HL-60 (cell line): ENCODE results near the gene DAGLA.

Source experiments
- DNase-seq, 2 experiments: peaks; one replicate each; pipeline ENCODE4 v3.0.0-alpha.2; 2010 to 2020; ENCODE audit warnings: low read depth in 1 of 2, low spot score in 1 of 2
- H3K27ac ChIP-seq: fragments of 250-450 bp; sonication (Bioruptor Pico); replicated peaks from 2 replicates; pipeline ENCODE4 v1.5.1; 2020; ENCODE audit warnings: mild to moderate bottlenecking, moderate library complexity
- H3K27me3 ChIP-seq: fragments of 250-450 bp; sonication (Bioruptor Pico); 2 replicates; pipeline ENCODE4 v1.5.1; 2021; ENCODE audit warnings: mild to moderate bottlenecking, moderate library complexity; ENCODE audit not compliant: insufficient read depth, poor library complexity, severe bottlenecking
- H3K4me3 ChIP-seq: replicated peaks from 2 replicates; pipeline ENCODE4 v1.5.1; 2011; ENCODE audit warnings: mild to moderate bottlenecking, control low read depth, low read length; ENCODE audit not compliant: insufficient read depth
- CTCF ChIP-seq: IDR thresholded peaks from one replicate; pipeline ENCODE4 v1.5.1; 2011; ENCODE audit warnings: low read length, control low read depth, inconsistent platforms; ENCODE audit not compliant: insufficient read depth
- GABPA ChIP-seq: IDR thresholded peaks from 2 replicates; pipeline ENCODE4 v1.6.1; 2012; ENCODE audit warnings: low read depth
- POLR2AphosphoS5 ChIP-seq: IDR thresholded peaks from 2 replicates; pipeline ENCODE4 v1.6.1; 2012; ENCODE audit warnings: low read depth
- REST ChIP-seq: IDR thresholded peaks from 2 replicates; pipeline ENCODE4 v1.6.1; 2012; ENCODE audit warnings: low read depth; ENCODE audit not compliant: insufficient replicate concordance
- SPI1 ChIP-seq: IDR thresholded peaks from 2 replicates; pipeline ENCODE4 v1.6.1; 2012; ENCODE audit warnings: low read depth, mild to moderate bottlenecking, borderline replicate concordance

The DAGLA gene

DNA sequence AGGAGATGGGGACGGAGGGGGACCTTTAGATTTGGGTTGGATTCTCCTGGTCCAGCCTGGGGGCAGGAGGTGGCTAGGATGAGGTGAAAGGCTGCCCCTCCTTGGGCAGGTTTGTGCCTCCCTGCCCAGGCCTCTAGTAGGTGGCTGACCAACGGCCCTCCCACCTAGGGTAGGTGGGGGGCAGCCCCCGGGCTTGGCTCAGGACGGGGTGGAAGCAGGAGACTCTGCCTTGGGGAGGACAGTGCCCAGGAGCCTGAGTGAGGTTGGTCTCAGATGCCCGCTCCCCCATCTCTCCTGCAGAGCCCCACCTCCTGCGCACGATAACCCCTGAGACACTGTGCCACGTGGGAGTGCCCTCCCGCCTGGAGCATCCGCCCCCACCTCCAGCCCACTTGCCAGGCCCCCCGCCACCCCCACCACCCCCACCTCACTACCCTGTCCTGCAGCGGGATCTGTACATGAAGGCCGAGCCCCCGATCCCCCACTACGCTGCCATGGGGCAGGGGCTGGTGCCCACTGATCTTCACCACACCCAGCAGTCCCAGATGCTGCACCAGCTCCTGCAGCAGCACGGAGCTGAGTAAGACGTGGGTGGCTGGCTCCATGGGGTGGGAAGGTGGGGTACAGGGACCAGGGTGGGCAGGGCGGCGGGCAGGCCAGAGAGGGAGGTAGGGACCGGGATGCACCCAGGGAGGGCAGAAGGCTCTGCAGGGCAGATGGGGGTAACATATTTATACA, 89.9 kb downstream of the DAGLA start:
- TF ChIP-seq POLR2AphosphoS5 (no peak), CTCF (no peak), GABPA (no peak), SPI1 (no peak), REST (no peak)
- no peak for DNase-seq
- Histone ChIP-seq H3K27ac (no peak overlapping the region), H3K27me3 (no peaks in the 10 kb centered on the region), H3K4me3 (no peak overlapping the region)

DNA sequence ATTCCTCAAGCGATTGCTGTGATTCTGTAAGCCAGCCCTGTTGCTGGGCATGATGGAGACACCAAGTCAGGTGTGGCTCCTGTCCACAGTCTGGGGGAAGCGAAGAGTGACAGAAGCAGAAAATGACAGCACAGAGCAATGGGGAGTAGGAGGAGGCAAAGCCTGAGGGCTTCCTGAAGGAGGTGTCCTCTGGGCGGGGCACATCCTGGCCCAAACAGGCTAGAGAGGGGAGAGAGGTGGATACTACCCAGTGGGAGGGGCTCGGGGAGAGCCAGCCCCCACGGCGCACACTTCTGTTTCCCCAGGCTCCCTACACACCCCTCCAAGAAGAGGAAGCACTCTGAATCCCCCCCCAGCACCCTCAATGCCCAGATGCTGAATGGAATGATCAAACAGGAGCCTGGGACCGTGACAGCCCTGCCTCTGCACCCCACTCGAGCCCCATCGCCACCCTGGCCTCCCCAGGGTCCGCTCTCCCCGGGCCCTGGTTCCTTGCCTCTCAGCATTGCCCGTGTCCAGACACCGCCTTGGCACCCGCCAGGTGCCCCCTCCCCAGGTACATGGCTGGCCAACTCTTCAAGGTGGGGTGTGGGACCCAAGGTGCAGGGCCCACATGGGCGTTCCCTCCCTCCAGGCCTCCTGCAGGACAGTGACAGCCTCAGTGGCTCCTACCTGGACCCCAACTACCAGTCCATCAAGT, 91.2 kb downstream of the DAGLA start:
- Histone ChIP-seq H3K4me3 (no peak overlapping the region), H3K27ac (no peak overlapping the region), H3K27me3 (no peaks in the 10 kb centered on the region)
- TF ChIP-seq POLR2AphosphoS5 (no peak), REST (no peak)
- no peak for DNase-seq

- H3K4me3 ChIP-seq: no peak overlapping the region
- DNase-seq: no peak
- TF ChIP-seq REST (no peak), POLR2AphosphoS5 (no peak), SPI1 (no peak), CTCF (no peak), GABPA (no peak)
- H3K27me3 ChIP-seq: no peaks in the 10 kb centered on the region
- peak overlapping the region; percentile 60 for H3K27ac ChIP-seq
Observed at GRCh38 chr11:61771985-61772455, 91.8 kb downstream of the DAGLA start.
